Spleen (tissue), 7 donors: ENCODE measurements around the gene IKZF5.

Experiments
- CTCF ChIP-seq, 11 experiments: fragments of 200-600 bp in 7 of 11; fragments of 450-650 bp in 4 of 11; sonication (generic) in 4 of 11; IDR thresholded peaks in 8 of 11; conservative IDR thresholded peaks in 3 of 11; 1 replicate in 7 of 11; 2 replicates in 4 of 11; pipeline versions ENCODE4 v1.4.0 to v1.8.0; 2016 to 2021; ENCODE audit warnings: antibody characterized with exemption in 11 of 11, inconsistent platforms in 4 of 11, mild to moderate bottlenecking in 1 of 11
- POLR2A ChIP-seq, 3 donors: fragments of 450-650 bp; IDR thresholded peaks; one replicate each; pipeline ENCODE4 v1.5.1; 2017; ENCODE audit warnings: antibody characterized with exemption in 3 of 3, mild to moderate bottlenecking in 1 of 3
- POLR2AphosphoS5 ChIP-seq, 3 donors: sonication (generic); formaldehyde crosslinking; IDR thresholded peaks; one replicate each; pipeline ENCODE4 v1.5.1; 2017; ENCODE audit warnings: antibody characterized with exemption in 3 of 3
- donor health status: DM: no; HTN: no; CAD: no; lungs with moderate emphysema.
- donor health status: DM: no; HTN: no; CAD: no.
- donor health status: DM: no; HTN: no; CAD: no.

- no peak for TF ChIP-seq CTCF (IDR thresholded peaks at IDR 0.05 in 8 of 11, conservative IDR thresholded peaks at IDR 0.05 in 3 of 11)
- TF ChIP-seq POLR2A (IDR thresholded peaks at IDR 0.05): no peak
- TF ChIP-seq POLR2AphosphoS5 (IDR thresholded peaks at IDR 0.05): no peak
Observed at GRCh38 chr10:123021517-123021916, 12.9 kb upstream of the IKZF5 start.
